H9 (cell line): ENCODE results near the gene INPP5A. TPM values are rescaled to one million over a fixed set of nuclear protein-coding genes. Genes with fewer than 3 reads are reported as not detected.

Source experiments
- DNase-seq: peaks from one replicate; pipeline ENCODE4 v3.0.0-alpha.2; 2017
- H2AFZ ChIP-seq: one replicate; pipeline ENCODE4 v1.6.1; 2013; ENCODE audit warnings: mild to moderate bottlenecking, low read length, control low read depth, moderate library complexity
- H2AK5ac ChIP-seq: 2 replicates; pipeline ENCODE4 v1.6.1; 2013; ENCODE audit warnings: low read length, control low read depth, mixed read lengths; ENCODE audit not compliant: insufficient read length
- H2BK120ac ChIP-seq: one replicate; pipeline ENCODE4 v1.6.1; 2013; ENCODE audit warnings: low read depth, mild to moderate bottlenecking, low read length, control low read depth, inconsistent platforms; ENCODE audit not compliant: poor library complexity, severe bottlenecking
- H2BK12ac ChIP-seq: 2 replicates; pipeline ENCODE4 v1.6.1; 2013; ENCODE audit warnings: low read length, control low read depth, mixed read lengths, low read depth; ENCODE audit not compliant: insufficient read length
- H2BK15ac ChIP-seq: 2 replicates; pipeline ENCODE4 v1.6.1; 2013; ENCODE audit warnings: low read depth, low read length, control low read depth
- H2BK20ac ChIP-seq: one replicate; pipeline ENCODE4 v1.6.1; 2013; ENCODE audit warnings: low read depth, mild to moderate bottlenecking, low read length, control low read depth, inconsistent platforms; ENCODE audit not compliant: poor library complexity, severe bottlenecking
- H2BK5ac ChIP-seq: 2 replicates; pipeline ENCODE4 v1.6.1; 2013; ENCODE audit warnings: low read length, control low read depth, mixed read lengths; ENCODE audit not compliant: insufficient read length
- H3K14ac ChIP-seq: 2 replicates; pipeline ENCODE4 v1.6.1; 2013; ENCODE audit warnings: low read length, control low read depth; ENCODE audit not compliant: insufficient read depth
- H3K18ac ChIP-seq: 2 replicates; pipeline ENCODE4 v1.6.1; 2013; ENCODE audit warnings: low read depth, mild to moderate bottlenecking, mixed read lengths, low read length, control low read depth; ENCODE audit not compliant: insufficient read length
- H3K23ac ChIP-seq: 2 replicates; pipeline ENCODE4 v1.6.1; 2013; ENCODE audit warnings: low read length, control low read depth, mixed read lengths, low read depth; ENCODE audit not compliant: insufficient read length
- H3K23me2 ChIP-seq: 2 replicates; pipeline ENCODE4 v1.6.1; 2013; ENCODE audit warnings: low read depth, mild to moderate bottlenecking, mixed read lengths, low read length, control low read depth; ENCODE audit not compliant: insufficient read length, poor library complexity, severe bottlenecking
- H3K27ac ChIP-seq: 2 replicates; pipeline ENCODE4 v1.5.1; 2013; ENCODE audit warnings: low read length, control low read depth, mixed read lengths, low read depth; ENCODE audit not compliant: insufficient read length
- H3K27me3 ChIP-seq: 2 replicates; pipeline ENCODE4 v1.6.1; 2013; ENCODE audit warnings: low read length, control low read depth, inconsistent platforms; ENCODE audit not compliant: insufficient read depth
- H3K4ac ChIP-seq: 2 replicates; pipeline ENCODE4 v1.6.1; 2013; ENCODE audit warnings: low read depth, mild to moderate bottlenecking, control low read depth, inconsistent platforms, low read length, moderate library complexity
- H3K4me1 ChIP-seq: 2 replicates; pipeline ENCODE4 v1.6.1; 2013; ENCODE audit warnings: low read length, control low read depth, inconsistent platforms; ENCODE audit not compliant: insufficient read depth
- H3K4me2 ChIP-seq: 2 replicates; pipeline ENCODE4 v1.6.1; 2013; ENCODE audit warnings: low read length, control low read depth, mixed read lengths; ENCODE audit not compliant: insufficient read length, insufficient read depth
- H3K56ac ChIP-seq: 2 replicates; pipeline ENCODE4 v1.6.1; 2013; ENCODE audit warnings: low read depth, mild to moderate bottlenecking, mixed read lengths, low read length, control low read depth; ENCODE audit not compliant: insufficient read length
- H3K79me1 ChIP-seq: 2 replicates; pipeline ENCODE4 v1.6.1; 2013; ENCODE audit warnings: low read depth, mild to moderate bottlenecking, moderate library complexity, low read length, control low read depth, inconsistent platforms; ENCODE audit not compliant: insufficient read depth, poor library complexity, severe bottlenecking
- H3K79me2 ChIP-seq: 2 replicates; pipeline ENCODE4 v1.6.1; 2013; ENCODE audit warnings: low read length, control low read depth, inconsistent platforms; ENCODE audit not compliant: insufficient read depth
- H3K9ac ChIP-seq: 2 replicates; pipeline ENCODE4 v1.6.1; 2013; ENCODE audit warnings: low read length, control low read depth, mixed read lengths; ENCODE audit not compliant: insufficient read length; ENCODE audit errors: extremely low read depth
- H3K9me3 ChIP-seq: one replicate; pipeline ENCODE4 v1.6.1; 2013; ENCODE audit warnings: low read depth, low read length, inconsistent platforms; ENCODE audit not compliant: control insufficient read depth
- H3T11ph ChIP-seq: one replicate; pipeline ENCODE4 v1.6.1; 2013; ENCODE audit warnings: mild to moderate bottlenecking, low read length, control low read depth, inconsistent platforms
- H4K20me1 ChIP-seq: one replicate; pipeline ENCODE4 v1.6.1; 2013; ENCODE audit not compliant: control insufficient read depth, insufficient read length, insufficient read depth
- H4K5ac ChIP-seq: 2 replicates; pipeline ENCODE4 v1.6.1; 2013; ENCODE audit warnings: low read depth, mild to moderate bottlenecking, mixed read lengths, low read length, control low read depth; ENCODE audit not compliant: insufficient read length
- H4K8ac ChIP-seq: replicated peaks from 2 replicates; pipeline ENCODE4 v1.6.1; 2013; ENCODE audit warnings: low read length, control low read depth, mixed read lengths, low read depth; ENCODE audit not compliant: insufficient read length
- H4K91ac ChIP-seq: 2 replicates; pipeline ENCODE4 v1.6.1; 2013; ENCODE audit warnings: low read depth, mild to moderate bottlenecking, moderate library complexity, mixed read lengths, low read length, control low read depth; ENCODE audit not compliant: insufficient read length
- H3K27ac Mint-ChIP-seq, 3 experiments: 2 replicates in 2 of 3; 3 replicates in 1 of 3; pipeline ENCODE4 v1.8.0; 2020 to 2021; ENCODE audit warnings: mixed read lengths in 3 of 3, mild to moderate bottlenecking in 1 of 3, moderate library complexity in 1 of 3
- H3K27me3 Mint-ChIP-seq: 2 replicates; pipeline ENCODE4 v1.8.0; 2021; ENCODE audit warnings: low read depth, mild to moderate bottlenecking, moderate library complexity, mixed read lengths
- H3K36me3 Mint-ChIP-seq, 3 experiments: 2 replicates in 2 of 3; 3 replicates in 1 of 3; pipeline ENCODE4 v1.8.0; 2020 to 2021; ENCODE audit warnings: low read depth in 3 of 3, mixed read lengths in 3 of 3; ENCODE audit not compliant: insufficient read depth in 1 of 3
- H3K4me1 Mint-ChIP-seq, 2 experiments: 2 replicates each; pipeline ENCODE4 v1.8.0; 2020; ENCODE audit warnings: mixed read lengths in 2 of 2
- H3K4me3 Mint-ChIP-seq, 2 experiments: 2 replicates in 1 of 2; 3 replicates in 1 of 2; pipeline ENCODE4 v1.8.0; 2020 to 2021; ENCODE audit warnings: mild to moderate bottlenecking in 2 of 2, mixed read lengths in 2 of 2, moderate library complexity in 1 of 2
- H3K9me3 Mint-ChIP-seq, 2 experiments: 2 replicates in 1 of 2; 3 replicates in 1 of 2; pipeline ENCODE4 v1.8.0; 2020; ENCODE audit warnings: mild to moderate bottlenecking in 2 of 2, mixed read lengths in 2 of 2, moderate library complexity in 1 of 2
- WGBS: extraction: QIAGEN DNeasy Blood & Tissue Kit; methylation state at CpG from one replicate; pipeline ENCODE4 v1.1.7; 2013; ENCODE audit warnings: missing lambda C conversion rate, low lambda C conversion rate, mixed read lengths; ENCODE audit not compliant: insufficient read length; ENCODE audit errors: extremely low coverage; 5-methylcytosine and 5-hydroxymethylcytosine counted together
- total RNA-seq: library from RNA; stranded (reverse); gene quantifications from 2 replicates; pipeline ENCODE4 v1.2.1, GENCODE V29; 2021
- TF ChIP-seq, protein P1 (sequence below): fragments of 200-600 bp; sonication (generic); conservative IDR thresholded peaks from 3 replicates; pipeline ENCODE4 v1.8.0; 2021; ENCODE audit warnings: antibody characterized with exemption, mild to moderate bottlenecking

Gene INPP5A
- total RNA-seq, 1 experiment from 2014 or later, result 17.7 TPM

GRCh38 chr10:132554991-132555647 is 17.5 kb downstream of the INPP5A start:
- Mint-ChIP-seq H3K4me3 (no peak overlapping the region), H3K36me3 (no peaks in the 10 kb centered on the region; a peak in 1 of 7 replicates), H3K27me3 (no peaks in the 10 kb centered on the region; the same call in none of the 2 replicates), H3K4me1 (peaks cover 2 to 3% of the 10 kb centered on the region in 2 experiments; a peak in 2 of 4 replicates), H3K9me3 (no peaks in the 10 kb centered on the region), H3K27ac (no peak overlapping the region)
- Histone ChIP-seq H2BK12ac (no peak overlapping the region), H4K5ac (no peak overlapping the region), H3K18ac (no peak overlapping the region), H4K8ac (no peak overlapping the region), H3K4me2 (no peak overlapping the region), H3K27ac (no peak overlapping the region), H3K4ac (no peak overlapping the region), H3K79me1 (no peaks in the 10 kb centered on the region), H3K14ac (no peak overlapping the region), H3K9ac (no peak overlapping the region), H4K91ac (no peak overlapping the region), H2BK20ac (no peak overlapping the region), H3K4me1 (no peaks in the 10 kb centered on the region), H3K23me2 (no peaks in the 10 kb centered on the region), H2BK15ac (no peak overlapping the region), H2BK5ac (no peak overlapping the region), H2AFZ (no peak overlapping the region), H3K9me3 (no peaks in the 10 kb centered on the region), H4K20me1 (no peaks in the 10 kb centered on the region), H3K56ac (no peak overlapping the region), H2AK5ac (no peak overlapping the region), H3T11ph (no peak overlapping the region), H3K23ac (no peak overlapping the region), H3K27me3 (no peaks in the 10 kb centered on the region), H2BK120ac (no peak overlapping the region), H3K79me2 (peaks cover 3% of the 10 kb centered on the region; the same call in 1 of the 2 replicates)
- no CpG with 5 or more reads among the region's 18 CpGs for WGBS
- DNase-seq, result no peak
- TF ChIP-seq, protein P1, sequence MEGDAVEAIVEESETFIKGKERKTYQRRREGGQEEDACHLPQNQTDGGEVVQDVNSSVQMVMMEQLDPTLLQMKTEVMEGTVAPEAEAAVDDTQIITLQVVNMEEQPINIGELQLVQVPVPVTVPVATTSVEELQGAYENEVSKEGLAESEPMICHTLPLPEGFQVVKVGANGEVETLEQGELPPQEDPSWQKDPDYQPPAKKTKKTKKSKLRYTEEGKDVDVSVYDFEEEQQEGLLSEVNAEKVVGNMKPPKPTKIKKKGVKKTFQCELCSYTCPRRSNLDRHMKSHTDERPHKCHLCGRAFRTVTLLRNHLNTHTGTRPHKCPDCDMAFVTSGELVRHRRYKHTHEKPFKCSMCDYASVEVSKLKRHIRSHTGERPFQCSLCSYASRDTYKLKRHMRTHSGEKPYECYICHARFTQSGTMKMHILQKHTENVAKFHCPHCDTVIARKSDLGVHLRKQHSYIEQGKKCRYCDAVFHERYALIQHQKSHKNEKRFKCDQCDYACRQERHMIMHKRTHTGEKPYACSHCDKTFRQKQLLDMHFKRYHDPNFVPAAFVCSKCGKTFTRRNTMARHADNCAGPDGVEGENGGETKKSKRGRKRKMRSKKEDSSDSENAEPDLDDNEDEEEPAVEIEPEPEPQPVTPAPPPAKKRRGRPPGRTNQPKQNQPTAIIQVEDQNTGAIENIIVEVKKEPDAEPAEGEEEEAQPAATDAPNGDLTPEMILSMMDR, result no peak
